ENCODE data around the gene UBQLN3.

DNA sequence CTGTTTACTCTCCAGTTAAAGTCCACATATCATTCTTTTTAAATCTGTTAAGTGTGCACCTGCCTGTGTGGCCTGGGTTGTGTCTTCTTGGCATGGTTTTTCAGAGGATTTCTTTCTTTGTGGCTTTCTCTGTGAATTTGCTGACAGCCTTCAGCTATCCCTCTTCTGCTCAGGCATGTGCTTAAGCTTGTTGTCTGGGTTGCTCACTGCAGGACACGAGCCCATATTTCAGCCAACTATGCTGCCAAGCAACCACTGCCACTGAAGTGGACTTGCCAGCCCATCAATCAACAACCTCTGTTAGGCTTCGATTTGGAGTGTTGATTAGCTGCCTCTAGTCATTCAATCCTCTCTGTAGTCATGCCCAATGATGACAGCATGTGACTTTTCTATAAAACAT, 42.2 kb downstream of the UBQLN3 start:
- TF ChIP-seq, protein P1, sequence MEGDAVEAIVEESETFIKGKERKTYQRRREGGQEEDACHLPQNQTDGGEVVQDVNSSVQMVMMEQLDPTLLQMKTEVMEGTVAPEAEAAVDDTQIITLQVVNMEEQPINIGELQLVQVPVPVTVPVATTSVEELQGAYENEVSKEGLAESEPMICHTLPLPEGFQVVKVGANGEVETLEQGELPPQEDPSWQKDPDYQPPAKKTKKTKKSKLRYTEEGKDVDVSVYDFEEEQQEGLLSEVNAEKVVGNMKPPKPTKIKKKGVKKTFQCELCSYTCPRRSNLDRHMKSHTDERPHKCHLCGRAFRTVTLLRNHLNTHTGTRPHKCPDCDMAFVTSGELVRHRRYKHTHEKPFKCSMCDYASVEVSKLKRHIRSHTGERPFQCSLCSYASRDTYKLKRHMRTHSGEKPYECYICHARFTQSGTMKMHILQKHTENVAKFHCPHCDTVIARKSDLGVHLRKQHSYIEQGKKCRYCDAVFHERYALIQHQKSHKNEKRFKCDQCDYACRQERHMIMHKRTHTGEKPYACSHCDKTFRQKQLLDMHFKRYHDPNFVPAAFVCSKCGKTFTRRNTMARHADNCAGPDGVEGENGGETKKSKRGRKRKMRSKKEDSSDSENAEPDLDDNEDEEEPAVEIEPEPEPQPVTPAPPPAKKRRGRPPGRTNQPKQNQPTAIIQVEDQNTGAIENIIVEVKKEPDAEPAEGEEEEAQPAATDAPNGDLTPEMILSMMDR (IDR thresholded peaks at IDR 0.05), result no peak
- TF ChIP-seq TCF7L2 (IDR thresholded peaks at IDR 0.05; ENCODE audit: low read depth, low read length) (no peak), SIN3A (IDR thresholded peaks at IDR 0.05; ENCODE audit: borderline replicate concordance, insufficient read depth, low read depth, low read length) (no peak), POLR2AphosphoS5 (IDR thresholded peaks at IDR 0.05; ENCODE audit: low read depth, low read length) (no peak)
- TF ChIP-seq, protein P2, sequence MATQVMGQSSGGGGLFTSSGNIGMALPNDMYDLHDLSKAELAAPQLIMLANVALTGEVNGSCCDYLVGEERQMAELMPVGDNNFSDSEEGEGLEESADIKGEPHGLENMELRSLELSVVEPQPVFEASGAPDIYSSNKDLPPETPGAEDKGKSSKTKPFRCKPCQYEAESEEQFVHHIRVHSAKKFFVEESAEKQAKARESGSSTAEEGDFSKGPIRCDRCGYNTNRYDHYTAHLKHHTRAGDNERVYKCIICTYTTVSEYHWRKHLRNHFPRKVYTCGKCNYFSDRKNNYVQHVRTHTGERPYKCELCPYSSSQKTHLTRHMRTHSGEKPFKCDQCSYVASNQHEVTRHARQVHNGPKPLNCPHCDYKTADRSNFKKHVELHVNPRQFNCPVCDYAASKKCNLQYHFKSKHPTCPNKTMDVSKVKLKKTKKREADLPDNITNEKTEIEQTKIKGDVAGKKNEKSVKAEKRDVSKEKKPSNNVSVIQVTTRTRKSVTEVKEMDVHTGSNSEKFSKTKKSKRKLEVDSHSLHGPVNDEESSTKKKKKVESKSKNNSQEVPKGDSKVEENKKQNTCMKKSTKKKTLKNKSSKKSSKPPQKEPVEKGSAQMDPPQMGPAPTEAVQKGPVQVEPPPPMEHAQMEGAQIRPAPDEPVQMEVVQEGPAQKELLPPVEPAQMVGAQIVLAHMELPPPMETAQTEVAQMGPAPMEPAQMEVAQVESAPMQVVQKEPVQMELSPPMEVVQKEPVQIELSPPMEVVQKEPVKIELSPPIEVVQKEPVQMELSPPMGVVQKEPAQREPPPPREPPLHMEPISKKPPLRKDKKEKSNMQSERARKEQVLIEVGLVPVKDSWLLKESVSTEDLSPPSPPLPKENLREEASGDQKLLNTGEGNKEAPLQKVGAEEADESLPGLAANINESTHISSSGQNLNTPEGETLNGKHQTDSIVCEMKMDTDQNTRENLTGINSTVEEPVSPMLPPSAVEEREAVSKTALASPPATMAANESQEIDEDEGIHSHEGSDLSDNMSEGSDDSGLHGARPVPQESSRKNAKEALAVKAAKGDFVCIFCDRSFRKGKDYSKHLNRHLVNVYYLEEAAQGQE (IDR thresholded peaks at IDR 0.05; ENCODE audit: insufficient read depth in 1 of 2, low read depth in 2 of 2, low read length in 1 of 2), result no peak

All from Panc1 (cell line).